ENCODE results near the gene CIZ1. TPM values are rescaled to one million over a fixed set of nuclear protein-coding genes. Genes with fewer than 3 reads are reported as not detected.
A peak's percentile ranks its signal among the peaks of the same experiment; 100 is the strongest.

Gene CIZ1
- total RNA-seq, 1 experiment from 2014 or later = 104 TPM

GRCh38 chr9:128190013-128190412 is 1.4 kb downstream of the CIZ1 start:
- Mint-ChIP-seq H3K9me3 (no peaks in the 10 kb centered on the region), H3K27ac (no peak overlapping the region), H3K27me3 (ENCODE audit: low read depth) (no peaks in the 10 kb centered on the region), H3K36me3 (ENCODE audit: insufficient read depth in 1 of 3, low read depth in 3 of 3) (peaks cover 17 to 38% (median 28%) of the 10 kb centered on the region in 3 experiments), H3K4me3 (peak overlapping the region; percentile 84 to 97), H3K4me1 (peaks cover 9 to 14% of the 10 kb centered on the region in 2 experiments)
- H4K20me1 ChIP-seq (ENCODE audit: control insufficient read depth, insufficient read depth, insufficient read length) = no peaks in the 10 kb centered on the region
- H3T11ph ChIP-seq (ENCODE audit: low read length) = no peak overlapping the region
- H2BK15ac ChIP-seq (ENCODE audit: low read depth, low read length) = no peak overlapping the region
- no peak overlapping the region for H3K56ac ChIP-seq (ENCODE audit: insufficient read length, low read depth, low read length)
- no peak overlapping the region for H4K91ac ChIP-seq (ENCODE audit: insufficient read length, low read depth, low read length)
- no peak overlapping the region for H3K4me2 ChIP-seq (ENCODE audit: insufficient read depth, insufficient read length, low read length)
- H3K23ac ChIP-seq (ENCODE audit: insufficient read length, low read depth, low read length) = no peak overlapping the region
- DNase-seq = no peak
- H3K79me2 ChIP-seq (ENCODE audit: insufficient read depth, low read length) = no peaks in the 10 kb centered on the region
- H3K9ac ChIP-seq (ENCODE audit: extremely low read depth, insufficient read length, low read length) = no peak overlapping the region
- no peak overlapping the region for H2BK20ac ChIP-seq (ENCODE audit: low read depth, low read length, poor library complexity, severe bottlenecking)
- no peak overlapping the region for H3K27ac ChIP-seq (ENCODE audit: insufficient read length, low read depth, low read length)
- H4K5ac ChIP-seq (ENCODE audit: insufficient read length, low read depth, low read length) = no peak overlapping the region
- H3K27me3 ChIP-seq (ENCODE audit: insufficient read depth, low read length) = no peaks in the 10 kb centered on the region
- H4K8ac ChIP-seq (replicated peaks; ENCODE audit: insufficient read length, low read depth, low read length) = no peak overlapping the region
- WGBS (ENCODE audit: extremely low coverage, insufficient read length, low lambda C conversion rate) = no CpG with 5 or more reads among the region's 2 CpGs
- no peak overlapping the region for H3K14ac ChIP-seq (ENCODE audit: insufficient read depth, low read length)
- no peak overlapping the region for H2BK5ac ChIP-seq (ENCODE audit: insufficient read length, low read length)
- TF ChIP-seq CTCF (conservative IDR thresholded peaks at IDR 0.05) = no peak
- no peak overlapping the region for H3K4ac ChIP-seq (ENCODE audit: low read depth, low read length)
- H2BK120ac ChIP-seq (ENCODE audit: low read depth, low read length, poor library complexity, severe bottlenecking) = no peak overlapping the region
- H3K4me1 ChIP-seq (ENCODE audit: insufficient read depth, low read length) = no peaks in the 10 kb centered on the region
- no peak overlapping the region for H2AK5ac ChIP-seq (ENCODE audit: insufficient read length, low read length)
- peaks cover 11% of the 10 kb centered on the region for H3K23me2 ChIP-seq (ENCODE audit: insufficient read length, low read depth, low read length, poor library complexity, severe bottlenecking)
- H2AFZ ChIP-seq (ENCODE audit: low read length) = no peak overlapping the region
- H3K18ac ChIP-seq (ENCODE audit: insufficient read length, low read depth, low read length) = no peak overlapping the region
- H3K79me1 ChIP-seq (ENCODE audit: insufficient read depth, low read depth, low read length, poor library complexity, severe bottlenecking) = no peaks in the 10 kb centered on the region
- H2BK12ac ChIP-seq (ENCODE audit: insufficient read length, low read depth, low read length) = no peak overlapping the region
- no peaks in the 10 kb centered on the region for H3K9me3 ChIP-seq (ENCODE audit: control insufficient read depth, low read depth, low read length)

All from H9 (cell line).